ENCODE results near the gene OR8D2. TPM values are rescaled to one million over a fixed set of nuclear protein-coding genes. Genes with fewer than 3 reads are reported as not detected.

The OR8D2 gene
- total RNA-seq, result not detected
- long read RNA-seq, result 0 reads

GRCh38 chr11:124320097-124320496 lies at the start of gene OR8D2:
Gene OR8D2, minus strand, starts transcription at chr11:124320197. Its CDS starts 0 bp downstream, at chr11:124320197.
- intact Hi-C loops (cut with DNase I), result no loop called here
- no peak for DNase-seq (ENCODE audit: low spot score)

- intact Hi-C loops (cut with DNase I), result no loop called here
- DNase-seq (ENCODE audit: low spot score), result no peak
These were observed 39.6 kb upstream of the OR8D2 start for GRCh38 chr11:124359566-124359965.

GRCh38 chr11:124346311-124346955 lies 26.4 kb upstream of the OR8D2 start:
- intact Hi-C loops (cut with DNase I), result no loop called here
- DNase-seq (ENCODE audit: low spot score), result no peak

GRCh38 chr11:124344346-124344745 lies 24.3 kb upstream of the OR8D2 start:
- intact Hi-C loops (cut with DNase I), result no loop called here
- DNase-seq (ENCODE audit: low spot score), result no peak

- intact Hi-C loops (cut with DNase I), result no loop called here
- DNase-seq (ENCODE audit: low spot score), result no peak
These were observed 20.1 kb upstream of the OR8D2 start for GRCh38 chr11:124340142-124340447.

- intact Hi-C loops (cut with DNase I), result no loop called here
- DNase-seq (ENCODE audit: low spot score), result no peak
These were observed 19.6 kb upstream of the OR8D2 start for GRCh38 chr11:124339396-124340141.

GRCh38 chr11:124331873-124332272 lies 11.9 kb upstream of the OR8D2 start:
- intact Hi-C loops (cut with DNase I), result no loop called here
- DNase-seq (ENCODE audit: low spot score), result no peak

GRCh38 chr11:124329787-124330478 lies 9.9 kb upstream of the OR8D2 start:
- DNase-seq (ENCODE audit: low spot score), result no peak
- intact Hi-C loops (cut with DNase I), result no loop called here

GRCh38 chr11:124327775-124328174 lies 7.8 kb upstream of the OR8D2 start:
- DNase-seq (ENCODE audit: low spot score), result no peak
- intact Hi-C loops (cut with DNase I), result no loop called here

- no peak for DNase-seq (ENCODE audit: low spot score)
- intact Hi-C loops (cut with DNase I), result no loop called here
These were observed 2.4 kb upstream of the OR8D2 start for GRCh38 chr11:124322356-124322755.

GRCh38 chr11:124315052-124315451 lies 4.9 kb downstream of the OR8D2 start:
- DNase-seq (ENCODE audit: low spot score), result no peak
- intact Hi-C loops (cut with DNase I), result no loop called here

- intact Hi-C loops (cut with DNase I), result no loop called here
- no peak for DNase-seq (ENCODE audit: low spot score)
These were observed 6.1 kb downstream of the OR8D2 start, which contains the start of gene OR8D1 for GRCh38 chr11:124313849-124314248. Gene OR8D1, minus strand, starts transcription at chr11:124313949. Its CDS starts 3,183 bp downstream, at chr11:124310766.

GRCh38 chr11:124313131-124313530 lies 6.9 kb downstream of the OR8D2 start:
- intact Hi-C loops (cut with DNase I), result no loop called here

GRCh38 chr11:124311670-124312069 lies 8.3 kb downstream of the OR8D2 start:
- DNase-seq (ENCODE audit: low spot score), result no peak
- intact Hi-C loops (cut with DNase I), result no loop called here

More at GRCh38 chr11:124313131-124313530, 6.9 kb downstream of the OR8D2 start:
- DNase-seq (ENCODE audit: low spot score), result no peak

GRCh38 chr11:124311269-124311668 lies 8.7 kb downstream of the OR8D2 start:
- DNase-seq (ENCODE audit: low spot score), result no peak
- intact Hi-C loops (cut with DNase I), result no loop called here

- DNase-seq (ENCODE audit: low spot score), result no peak
- intact Hi-C loops (cut with DNase I), result no loop called here
These were observed 9.3 kb downstream of the OR8D2 start for GRCh38 chr11:124310721-124311120.

- intact Hi-C loops (cut with DNase I), result no loop called here
- DNase-seq (ENCODE audit: low spot score), result no peak
These were observed 12.9 kb downstream of the OR8D2 start for GRCh38 chr11:124307093-124307492.

- intact Hi-C loops (cut with DNase I), result no loop called here
- no peak for DNase-seq (ENCODE audit: low spot score)
These were observed 17.5 kb downstream of the OR8D2 start for GRCh38 chr11:124302347-124303125.

- intact Hi-C loops (cut with DNase I), result no loop called here
- no peak for DNase-seq (ENCODE audit: low spot score)
These were observed 18.4 kb downstream of the OR8D2 start for GRCh38 chr11:124301548-124301947.

- DNase-seq (ENCODE audit: low spot score), result no peak
- intact Hi-C loops (cut with DNase I), result no loop called here
These were observed 22.1 kb downstream of the OR8D2 start for GRCh38 chr11:124297921-124298320.
